Measurements from ENCODE around the gene ZNF132. TPM values are rescaled to one million over a fixed set of nuclear protein-coding genes. Genes with fewer than 3 reads are reported as not detected.
A peak's percentile ranks its signal among the peaks of the same experiment; 100 is the strongest.

ZNF132 gene
- total and polyA plus RNA-seq, 9 of the 15 experiments (the other 6 are each of a cell fraction or from before 2014, with no cell fraction given), result 0.03 to 0.42 (median 0.10) TPM; not detected in 5

DNA sequence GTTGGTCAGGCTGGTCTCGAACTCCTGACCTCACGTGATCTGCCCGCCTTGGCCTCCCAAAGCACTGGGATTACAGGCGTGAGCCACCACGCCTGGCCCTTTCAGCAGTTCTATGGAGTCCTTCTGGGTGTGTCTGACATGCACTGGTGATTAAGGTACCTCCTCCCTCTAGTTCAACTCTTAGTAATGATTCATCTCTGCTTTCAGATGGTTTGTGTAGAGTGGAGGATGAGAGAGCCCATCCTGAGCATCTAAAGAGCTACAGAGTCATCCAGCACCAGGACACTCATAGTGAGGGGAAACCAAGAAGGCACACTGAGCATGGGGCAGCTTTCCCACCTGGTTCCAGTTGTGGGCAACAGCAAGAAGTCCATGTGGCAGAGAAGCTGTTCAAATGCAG is 23.3 kb downstream of the ZNF132 start (continued):
- TF ChIP-seq, protein P1, sequence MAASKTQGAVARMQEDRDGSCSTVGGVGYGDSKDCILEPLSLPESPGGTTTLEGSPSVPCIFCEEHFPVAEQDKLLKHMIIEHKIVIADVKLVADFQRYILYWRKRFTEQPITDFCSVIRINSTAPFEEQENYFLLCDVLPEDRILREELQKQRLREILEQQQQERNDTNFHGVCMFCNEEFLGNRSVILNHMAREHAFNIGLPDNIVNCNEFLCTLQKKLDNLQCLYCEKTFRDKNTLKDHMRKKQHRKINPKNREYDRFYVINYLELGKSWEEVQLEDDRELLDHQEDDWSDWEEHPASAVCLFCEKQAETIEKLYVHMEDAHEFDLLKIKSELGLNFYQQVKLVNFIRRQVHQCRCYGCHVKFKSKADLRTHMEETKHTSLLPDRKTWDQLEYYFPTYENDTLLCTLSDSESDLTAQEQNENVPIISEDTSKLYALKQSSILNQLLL (CRISPR knock-in tag; IDR thresholded peaks at IDR 0.05; ENCODE audit: borderline replicate concordance), result no peak
- TF ChIP-seq, protein P2, sequence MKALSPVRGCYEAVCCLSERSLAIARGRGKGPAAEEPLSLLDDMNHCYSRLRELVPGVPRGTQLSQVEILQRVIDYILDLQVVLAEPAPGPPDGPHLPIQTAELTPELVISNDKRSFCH (CRISPR knock-in tag; IDR thresholded peaks at IDR 0.05), result no peak
- TF ChIP-seq, protein P2 (tag; IDR thresholded peaks at IDR 0.05), result no peak

DNA sequence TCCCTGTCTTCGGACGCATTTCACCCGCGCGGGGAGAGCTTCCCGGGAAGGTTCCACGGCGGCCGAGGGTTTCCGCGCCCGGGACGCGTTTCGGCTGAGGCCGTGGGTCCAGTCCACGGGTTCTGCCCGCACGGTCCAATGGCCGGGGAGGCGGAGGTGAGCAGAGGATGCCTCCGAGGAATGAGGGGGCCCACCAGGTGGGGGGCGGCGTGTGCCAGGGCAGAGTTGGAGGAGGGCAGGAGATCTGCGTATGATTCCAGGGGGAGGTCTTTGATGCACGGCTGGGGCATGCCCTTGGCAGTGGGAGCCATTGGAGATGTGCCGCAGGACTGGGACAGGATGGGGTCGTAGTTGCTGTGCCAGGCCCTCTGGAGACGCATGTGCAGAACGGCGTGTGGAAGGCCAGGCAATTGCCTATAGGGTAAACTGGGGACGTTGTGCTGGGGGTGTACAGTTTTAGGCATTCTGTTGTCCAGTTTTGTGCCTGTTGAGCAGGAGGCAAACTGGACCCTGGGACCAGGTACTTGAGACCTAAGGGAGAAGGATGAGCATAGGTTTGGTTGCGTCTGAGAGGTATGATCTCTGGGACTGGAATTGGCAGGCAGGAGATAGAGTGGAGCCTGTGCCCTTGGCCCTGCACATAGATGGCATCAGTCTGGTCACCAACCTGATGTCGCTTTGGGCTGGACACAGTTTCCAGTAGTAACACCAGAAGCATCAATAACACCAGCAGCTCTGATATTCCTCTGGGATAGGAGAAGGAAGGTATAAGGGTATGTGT is 30.8 kb downstream of the ZNF132 start:
- peaks cover 22% of the 10 kb centered on the region; the same call in 2 of the 3 replicates for H3K36me3 ChIP-seq (ENCODE audit: control insufficient read depth, insufficient read depth, low read length)
- WGBS (ENCODE audit: insufficient coverage, low coverage, missing lambda C conversion rate), result 1% methylated on average over 27 of the region's 34 CpGs
- TSS peak; percentile 58 for BruUV-seq (replicated peaks)
- peak overlapping the region; percentile 92 for H2AFZ ChIP-seq (ENCODE audit: low read depth, low read length)
- FAIRE-seq (no peak), ATAC-seq (peak; percentile 43), DNase-seq (ENCODE audit: extremely low read depth in 1 of 4, low spot score in 3 of 4) (peak in 1 of 4 experiments; percentile 48)
- no peaks in the 10 kb centered on the region for H3K9me3 ChIP-seq (replicated peaks; ENCODE audit: control insufficient read depth, insufficient read depth, low read depth, low read length)
- peak overlapping the region; percentile 87 for H3K4me3 ChIP-seq
- POLR2A ChIA-PET, result interaction anchor here (0.6 to 2.0 kb wide), 15 partner anchors 8 to 226 kb away, joined by 3 to 7 read pairs (median 4); partner anchors contain the start of gene ZNF274
- no peaks in the 10 kb centered on the region for H3K9me1 ChIP-seq (ENCODE audit: control insufficient read depth, insufficient read depth, low read length)
- peaks cover 53% of the 10 kb centered on the region for H3K79me2 ChIP-seq (ENCODE audit: control insufficient read depth, insufficient read depth, low read length)
- no peaks in the 10 kb centered on the region for H4K20me1 ChIP-seq (replicated peaks; ENCODE audit: control insufficient read depth, insufficient read depth, low read length)
- CTCF ChIA-PET (ENCODE audit: low intra/inter-chr PET ratio), result no interaction called here
- peak overlapping the region; percentile 94 to 97 for H3K9ac ChIP-seq (ENCODE audit: insufficient read depth in 1 of 2, low read depth in 2 of 2, low read length in 2 of 2)
- in situ Hi-C loops (cut with MboI), result no loop called here
- intact Hi-C loops (cut with micrococcal nuclease), result loop anchor here (5.0 to 10.0 kb wide), 4 partner anchors 58 to 184 kb away; partner anchors contain the start of genes ZNF324, ZNF544, ZNF8 and ZSCAN22
- H3K27me3 ChIP-seq (ENCODE audit: control insufficient read depth in 2 of 2, insufficient read depth in 2 of 2, low read length in 2 of 2), result no peaks in the 10 kb centered on the region
- H3K4me2 ChIP-seq (ENCODE audit: insufficient read depth, low read length), result peak overlapping the region; percentile 94
- H3K27ac ChIP-seq (ENCODE audit: extremely low read depth, low read depth, low read length), result peak overlapping the region; percentile 97
- H3K4me1 ChIP-seq (replicated peaks in 1 of 2; ENCODE audit: control insufficient read depth in 2 of 2, insufficient read depth in 2 of 2, low read length in 2 of 2), result peaks cover 16 to 33% of the 10 kb centered on the region in 2 experiments
- TF ChIP-seq NRF1 (conservative IDR thresholded peaks at IDR 0.05 in 1 of 2, IDR thresholded peaks at IDR 0.05 in 1 of 2) (peak in 1 of 2 experiments; percentile 67; a peak in 3 of 4 replicates), MCM5 (IDR thresholded peaks at IDR 0.05; ENCODE audit: low read depth) (no peak), ZNF232 (CRISPR knock-in tag; IDR thresholded peaks at IDR 0.05) (0 out of 2 replicates have a peak, but pooled peaks have one; percentile 47), ZFP36 (IDR thresholded peaks at IDR 0.05; ENCODE audit: low read depth, low read length, partially characterized antibody) (no peak), POLR2G (IDR thresholded peaks at IDR 0.05; ENCODE audit: low read depth, low read length) (peak; percentile 43)
- TF ChIP-seq, protein P3, sequence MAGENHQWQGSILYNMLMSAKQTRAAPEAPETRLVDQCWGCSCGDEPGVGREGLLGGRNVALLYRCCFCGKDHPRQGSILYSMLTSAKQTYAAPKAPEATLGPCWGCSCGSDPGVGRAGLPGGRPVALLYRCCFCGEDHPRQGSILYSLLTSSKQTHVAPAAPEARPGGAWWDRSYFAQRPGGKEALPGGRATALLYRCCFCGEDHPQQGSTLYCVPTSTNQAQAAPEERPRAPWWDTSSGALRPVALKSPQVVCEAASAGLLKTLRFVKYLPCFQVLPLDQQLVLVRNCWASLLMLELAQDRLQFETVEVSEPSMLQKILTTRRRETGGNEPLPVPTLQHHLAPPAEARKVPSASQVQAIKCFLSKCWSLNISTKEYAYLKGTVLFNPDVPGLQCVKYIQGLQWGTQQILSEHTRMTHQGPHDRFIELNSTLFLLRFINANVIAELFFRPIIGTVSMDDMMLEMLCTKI (IDR thresholded peaks at IDR 0.05; ENCODE audit: partially characterized antibody), result no peak
- TF ChIP-seq, protein P4, sequence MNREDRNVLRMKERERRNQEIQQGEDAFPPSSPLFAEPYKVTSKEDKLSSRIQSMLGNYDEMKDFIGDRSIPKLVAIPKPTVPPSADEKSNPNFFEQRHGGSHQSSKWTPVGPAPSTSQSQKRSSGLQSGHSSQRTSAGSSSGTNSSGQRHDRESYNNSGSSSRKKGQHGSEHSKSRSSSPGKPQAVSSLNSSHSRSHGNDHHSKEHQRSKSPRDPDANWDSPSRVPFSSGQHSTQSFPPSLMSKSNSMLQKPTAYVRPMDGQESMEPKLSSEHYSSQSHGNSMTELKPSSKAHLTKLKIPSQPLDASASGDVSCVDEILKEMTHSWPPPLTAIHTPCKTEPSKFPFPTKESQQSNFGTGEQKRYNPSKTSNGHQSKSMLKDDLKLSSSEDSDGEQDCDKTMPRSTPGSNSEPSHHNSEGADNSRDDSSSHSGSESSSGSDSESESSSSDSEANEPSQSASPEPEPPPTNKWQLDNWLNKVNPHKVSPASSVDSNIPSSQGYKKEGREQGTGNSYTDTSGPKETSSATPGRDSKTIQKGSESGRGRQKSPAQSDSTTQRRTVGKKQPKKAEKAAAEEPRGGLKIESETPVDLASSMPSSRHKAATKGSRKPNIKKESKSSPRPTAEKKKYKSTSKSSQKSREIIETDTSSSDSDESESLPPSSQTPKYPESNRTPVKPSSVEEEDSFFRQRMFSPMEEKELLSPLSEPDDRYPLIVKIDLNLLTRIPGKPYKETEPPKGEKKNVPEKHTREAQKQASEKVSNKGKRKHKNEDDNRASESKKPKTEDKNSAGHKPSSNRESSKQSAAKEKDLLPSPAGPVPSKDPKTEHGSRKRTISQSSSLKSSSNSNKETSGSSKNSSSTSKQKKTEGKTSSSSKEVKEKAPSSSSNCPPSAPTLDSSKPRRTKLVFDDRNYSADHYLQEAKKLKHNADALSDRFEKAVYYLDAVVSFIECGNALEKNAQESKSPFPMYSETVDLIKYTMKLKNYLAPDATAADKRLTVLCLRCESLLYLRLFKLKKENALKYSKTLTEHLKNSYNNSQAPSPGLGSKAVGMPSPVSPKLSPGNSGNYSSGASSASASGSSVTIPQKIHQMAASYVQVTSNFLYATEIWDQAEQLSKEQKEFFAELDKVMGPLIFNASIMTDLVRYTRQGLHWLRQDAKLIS (CRISPR knock-in tag; IDR thresholded peaks at IDR 0.05), result 0 out of 2 replicates have a peak, but pooled peaks have one; percentile 79

All from K562 (cell line).